GM18870 (cell line): ENCODE measurements around the gene SH2D4B.

Source experiments
- ATAC-seq: cut with Tn5 transposase; IDR thresholded peaks from one replicate; pipeline ENCODE4 v1.9.1; 2021; ENCODE audit warnings: moderate library complexity; ENCODE audit not compliant: unreplicated experiment

The SH2D4B gene

GRCh38 chr10:80674809-80675208 lies 137.1 kb downstream of the SH2D4B start:
- ATAC-seq, result no peak

DNA sequence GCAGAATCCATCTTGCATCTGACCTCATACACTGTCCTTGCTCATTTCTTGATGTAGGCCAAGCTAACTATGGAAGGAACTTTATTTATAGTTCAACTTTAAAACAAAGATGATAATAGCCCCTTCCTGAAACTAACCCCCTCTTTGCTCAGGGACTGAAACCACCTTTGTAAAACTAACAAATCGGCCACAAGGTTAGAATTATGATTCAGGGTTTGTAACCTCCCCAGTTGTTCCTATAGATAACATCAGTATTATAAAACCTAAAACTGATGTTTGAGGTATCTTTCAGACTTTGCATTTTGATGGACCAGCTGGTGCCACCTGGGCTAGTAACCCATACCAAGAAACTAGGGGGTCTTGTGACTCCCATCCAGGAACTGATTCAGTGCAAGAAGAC lies 143.4 kb downstream of the SH2D4B start:
- ATAC-seq, result no peak

- ATAC-seq, result no peak
Measured at GRCh38 chr10:80684259-80684658, 146.6 kb downstream of the SH2D4B start.

DNA sequence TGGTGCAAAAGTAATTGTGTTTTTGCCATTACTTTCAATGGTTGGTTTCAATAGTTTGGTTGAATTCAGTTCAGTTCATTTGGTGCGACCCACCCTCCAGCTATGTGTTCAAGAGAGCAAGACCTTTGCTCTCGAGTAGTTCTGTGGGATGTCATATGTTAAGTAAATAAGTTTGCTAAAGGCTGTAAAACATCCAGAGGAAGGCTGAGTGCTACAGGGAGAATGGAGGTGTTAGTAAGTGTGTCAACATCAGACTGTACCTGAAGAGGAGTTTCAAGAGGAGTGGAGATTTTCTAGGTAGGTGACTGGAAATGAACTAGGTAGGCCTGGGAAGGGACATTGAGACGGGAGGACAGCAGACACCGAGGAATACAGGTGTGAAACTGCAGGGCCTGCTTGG lies 147.7 kb downstream of the SH2D4B start:
- ATAC-seq, result no peak

DNA sequence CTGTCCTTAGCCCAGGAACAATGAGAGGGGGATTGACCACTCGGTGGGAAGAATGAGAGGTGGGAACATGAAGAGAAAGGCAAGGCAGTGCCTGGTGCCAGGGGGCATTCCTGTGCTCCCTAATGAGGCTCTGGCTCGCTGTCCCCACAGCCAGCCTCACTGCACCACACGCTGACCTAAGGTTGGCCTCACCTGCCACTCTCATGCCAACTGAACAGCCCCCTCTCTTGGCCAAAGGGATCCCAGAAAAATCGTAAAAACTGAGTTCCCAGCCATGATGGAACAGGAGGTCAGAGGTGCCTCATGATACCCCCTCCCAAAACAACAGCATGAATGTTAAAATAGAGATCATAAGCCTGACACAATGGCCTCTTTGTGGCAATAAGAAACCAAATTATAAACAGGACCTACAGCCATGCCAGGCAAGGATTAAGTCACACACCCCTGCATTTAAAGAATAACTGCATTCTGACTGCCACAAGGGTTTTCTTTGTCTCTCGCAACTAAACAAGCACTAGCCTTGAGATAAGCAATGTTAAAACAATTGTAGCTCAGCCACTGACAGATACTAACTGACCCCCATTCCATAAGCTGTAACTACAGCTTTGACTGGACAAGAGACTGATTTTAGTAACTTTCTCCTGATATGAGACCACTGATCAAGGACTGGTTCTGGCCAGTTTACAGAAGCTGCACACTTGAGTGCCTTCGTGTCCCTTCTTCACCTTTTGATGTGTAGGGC lies 149.2 kb downstream of the SH2D4B start:
- ATAC-seq, result no peak

GRCh38 chr10:80687476-80687789 lies 149.7 kb downstream of the SH2D4B start:
- no peak for ATAC-seq

DNA sequence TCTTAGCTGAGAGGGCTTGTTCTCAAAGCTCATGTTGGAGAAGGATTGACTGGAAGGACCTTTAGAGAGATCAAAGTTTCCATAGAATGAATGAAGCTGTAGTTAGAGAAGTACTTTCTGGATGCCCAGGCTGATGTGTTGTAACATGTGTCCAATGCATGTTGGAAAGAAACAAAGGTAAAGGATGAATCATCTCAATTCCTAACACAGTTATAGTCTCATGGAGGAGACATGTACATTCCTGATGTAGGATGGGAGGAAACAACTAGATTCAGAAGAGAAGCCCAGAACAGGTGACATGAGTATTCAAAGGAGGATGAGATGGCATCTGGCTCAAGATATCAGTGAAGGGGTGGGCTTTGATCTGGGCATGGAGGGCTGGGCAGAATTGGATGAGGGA lies 152.7 kb downstream of the SH2D4B start:
- no peak for ATAC-seq

GRCh38 chr10:80691441-80691840 lies 153.7 kb downstream of the SH2D4B start:
- no peak for ATAC-seq

DNA sequence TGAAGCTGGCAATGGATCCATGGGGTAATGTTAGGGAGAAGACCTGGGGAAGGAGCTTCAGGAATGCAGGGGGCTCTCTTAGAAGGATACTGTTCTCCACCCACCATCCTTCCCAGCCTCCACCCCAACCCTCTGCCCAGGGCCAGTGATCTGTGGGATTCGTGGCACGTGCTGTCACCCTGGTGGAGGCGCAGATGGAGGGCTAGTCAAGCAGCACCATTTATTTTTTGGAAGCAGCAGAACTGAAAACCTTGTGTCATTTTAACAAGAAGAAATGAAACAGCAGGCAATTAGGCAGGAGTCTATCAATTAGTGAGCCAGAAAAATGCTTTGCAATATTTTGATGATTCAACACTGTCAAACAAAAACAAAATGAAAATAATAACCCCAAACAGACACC lies 155.9 kb downstream of the SH2D4B start:
- ATAC-seq, result no peak

GRCh38 chr10:80694930-80695329 lies 157.2 kb downstream of the SH2D4B start:
- ATAC-seq, result no peak
